NT2/D1 (cell line): Measurements from ENCODE around the gene ENPP6.

Source experiments
- DNase-seq: peaks from one replicate; pipeline ENCODE4 v3.0.0-alpha.2; 2011; ENCODE audit warnings: low read depth, low spot score
- H3K27me3 ChIP-seq: 2 replicates; pipeline ENCODE4 v1.6.0; 2011; ENCODE audit warnings: mild to moderate bottlenecking; ENCODE audit not compliant: insufficient read length, insufficient read depth
- H3K36me3 ChIP-seq: 2 replicates; pipeline ENCODE4 v1.6.1; 2011; ENCODE audit warnings: mild to moderate bottlenecking, low read length, mixed read lengths; ENCODE audit not compliant: insufficient read depth, insufficient read length
- H3K4me1 ChIP-seq: 2 replicates; pipeline ENCODE4 v1.5.1; 2011; ENCODE audit not compliant: insufficient read depth, insufficient read length
- H3K4me3 ChIP-seq: 2 replicates; pipeline ENCODE4 v1.5.1; 2011; ENCODE audit warnings: low read depth; ENCODE audit not compliant: insufficient read length
- H3K9ac ChIP-seq: 2 replicates; pipeline ENCODE4 v1.6.0; 2011; ENCODE audit warnings: low read depth; ENCODE audit not compliant: insufficient read length
- H3K9me3 ChIP-seq: 2 replicates; pipeline ENCODE4 v1.5.1; 2011; ENCODE audit warnings: mild to moderate bottlenecking, low read length; ENCODE audit not compliant: insufficient read depth
- SUZ12 ChIP-seq: IDR thresholded peaks from 2 replicates; pipeline ENCODE4 v1.6.1; 2011; ENCODE audit not compliant: insufficient read length, insufficient read depth; ENCODE audit errors: extremely low read depth
- YY1 ChIP-seq: IDR thresholded peaks from 2 replicates; pipeline ENCODE4 v1.6.1; 2011; ENCODE audit not compliant: insufficient read length, insufficient read depth
- ZNF274 ChIP-seq: IDR thresholded peaks from 2 replicates; pipeline ENCODE4 v1.6.1; 2011; ENCODE audit warnings: mild to moderate bottlenecking, low read depth, low read length

ENPP6 gene

DNA sequence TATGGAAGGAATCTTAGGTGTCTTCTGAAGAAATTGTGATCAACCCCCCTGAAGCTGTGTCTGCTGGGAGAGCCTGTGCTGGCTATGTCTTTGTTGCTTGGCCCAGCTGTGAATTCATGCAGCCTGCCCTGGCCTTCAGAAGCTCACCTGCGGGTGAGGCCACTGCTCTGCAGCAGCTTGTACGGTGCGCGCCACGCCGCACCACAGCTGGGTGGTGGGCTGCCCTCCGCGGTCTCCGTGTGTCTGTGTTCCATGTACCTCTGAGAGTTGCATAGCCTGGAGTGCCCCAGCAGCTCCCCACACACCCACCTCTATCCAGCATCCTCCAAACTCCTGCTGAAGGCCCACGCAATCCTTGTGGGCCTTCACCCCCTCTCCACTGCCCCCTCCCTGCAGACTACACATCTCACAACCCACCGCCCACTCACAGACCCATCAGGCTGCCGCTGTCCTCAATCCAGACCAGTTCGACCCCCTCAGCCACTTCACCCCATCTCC lies 65.6 kb downstream of the ENPP6 start:
- Histone ChIP-seq H3K4me1 (no peaks in the 10 kb centered on the region), H3K9me3 (no peaks in the 10 kb centered on the region), H3K36me3 (no peaks in the 10 kb centered on the region), H3K27me3 (no peaks in the 10 kb centered on the region), H3K9ac (no peak overlapping the region), H3K4me3 (no peak overlapping the region)
- TF ChIP-seq ZNF274 (no peak), SUZ12 (no peak), YY1 (no peak)
- no peak for DNase-seq

DNA sequence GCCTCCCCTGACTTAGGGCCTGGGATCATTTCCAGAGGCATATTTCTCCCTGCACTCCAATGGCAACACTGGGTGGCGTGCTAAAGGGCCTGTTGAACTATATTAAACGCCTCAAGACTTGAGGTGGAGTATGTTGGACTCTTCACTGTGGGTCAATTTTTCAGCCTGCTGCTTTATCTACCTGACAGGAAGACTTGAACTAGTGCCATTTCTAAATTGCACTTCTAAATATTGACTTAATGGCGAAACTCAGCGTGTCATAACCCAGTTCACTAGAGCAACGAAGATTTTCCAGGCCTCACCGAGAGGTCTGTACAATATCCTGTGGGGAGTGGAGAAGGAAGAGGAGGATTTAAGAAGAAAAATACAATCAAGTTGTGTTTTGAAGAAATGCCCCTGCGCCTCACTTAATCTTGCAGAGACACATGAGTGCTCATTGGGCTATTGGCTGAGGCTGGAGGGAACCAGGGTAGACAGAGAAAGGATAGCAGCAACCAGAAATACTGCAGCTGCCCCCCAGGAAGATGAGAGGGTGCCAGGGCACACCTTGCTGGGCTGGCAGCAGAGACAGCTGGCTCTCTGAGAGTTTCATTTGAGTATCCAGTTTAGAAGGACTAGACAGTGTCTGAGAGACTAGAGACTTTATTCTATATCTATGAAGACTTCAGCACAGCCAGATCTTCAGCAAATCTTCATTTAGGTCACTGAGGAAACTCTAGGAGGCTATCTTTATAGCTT lies 67.4 kb downstream of the ENPP6 start:
- H3K9ac ChIP-seq = no peak overlapping the region
- TF ChIP-seq YY1 = no peak
- TF ChIP-seq SUZ12 = no peak
- no peak overlapping the region for H3K4me3 ChIP-seq
- no peaks in the 10 kb centered on the region for H3K36me3 ChIP-seq
- H3K9me3 ChIP-seq = no peaks in the 10 kb centered on the region
- no peaks in the 10 kb centered on the region for H3K4me1 ChIP-seq
- no peak for DNase-seq
- H3K27me3 ChIP-seq = no peaks in the 10 kb centered on the region

DNA sequence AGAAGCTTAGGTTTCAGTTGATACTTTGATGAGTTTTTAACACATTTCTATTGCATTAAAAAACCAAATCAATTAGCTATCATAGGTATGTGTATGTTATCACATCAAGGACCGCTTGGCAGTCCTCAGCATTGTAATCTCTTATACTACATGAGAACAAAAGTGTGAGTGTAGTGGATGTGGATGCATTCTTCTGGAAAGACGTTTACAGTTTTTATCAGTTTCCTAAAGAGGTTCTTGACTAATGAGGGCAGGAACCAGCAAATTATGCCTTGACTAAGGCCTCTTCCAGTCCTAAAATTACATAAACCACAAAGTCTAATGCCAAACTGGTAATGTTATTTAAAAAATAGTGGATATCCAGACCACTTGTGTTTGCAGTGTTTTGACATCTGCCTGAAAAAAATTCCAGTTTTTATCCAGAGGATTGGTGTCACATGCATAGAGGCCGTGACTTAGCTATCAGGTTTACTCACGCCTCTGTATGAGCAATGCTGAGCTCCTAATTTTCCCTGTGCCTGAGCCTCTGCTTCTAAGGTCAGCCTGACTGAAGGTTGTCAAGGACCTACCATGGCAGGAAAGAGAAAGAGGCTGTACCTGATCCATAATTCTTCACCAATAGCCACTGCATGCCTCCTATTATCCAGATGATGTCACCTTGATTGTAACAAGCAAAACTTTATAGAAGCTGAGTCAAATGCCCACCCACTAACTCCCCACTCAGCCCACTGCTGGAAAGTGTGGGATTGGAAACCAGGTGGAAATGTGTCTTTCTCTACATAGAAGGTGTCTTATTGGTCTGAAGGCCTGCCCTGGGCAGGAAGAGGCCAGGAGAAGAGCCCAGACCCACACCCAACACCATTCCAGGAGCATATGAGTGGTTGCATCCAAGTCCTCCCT lies 68.7 kb downstream of the ENPP6 start:
- TF ChIP-seq YY1 = no peak
- no peak for TF ChIP-seq ZNF274
- DNase-seq = no peak
- no peak overlapping the region for H3K4me3 ChIP-seq
- no peaks in the 10 kb centered on the region for H3K36me3 ChIP-seq
- H3K27me3 ChIP-seq = no peaks in the 10 kb centered on the region
- H3K9me3 ChIP-seq = no peaks in the 10 kb centered on the region
- H3K9ac ChIP-seq = no peak overlapping the region
- H3K4me1 ChIP-seq = no peaks in the 10 kb centered on the region

DNA sequence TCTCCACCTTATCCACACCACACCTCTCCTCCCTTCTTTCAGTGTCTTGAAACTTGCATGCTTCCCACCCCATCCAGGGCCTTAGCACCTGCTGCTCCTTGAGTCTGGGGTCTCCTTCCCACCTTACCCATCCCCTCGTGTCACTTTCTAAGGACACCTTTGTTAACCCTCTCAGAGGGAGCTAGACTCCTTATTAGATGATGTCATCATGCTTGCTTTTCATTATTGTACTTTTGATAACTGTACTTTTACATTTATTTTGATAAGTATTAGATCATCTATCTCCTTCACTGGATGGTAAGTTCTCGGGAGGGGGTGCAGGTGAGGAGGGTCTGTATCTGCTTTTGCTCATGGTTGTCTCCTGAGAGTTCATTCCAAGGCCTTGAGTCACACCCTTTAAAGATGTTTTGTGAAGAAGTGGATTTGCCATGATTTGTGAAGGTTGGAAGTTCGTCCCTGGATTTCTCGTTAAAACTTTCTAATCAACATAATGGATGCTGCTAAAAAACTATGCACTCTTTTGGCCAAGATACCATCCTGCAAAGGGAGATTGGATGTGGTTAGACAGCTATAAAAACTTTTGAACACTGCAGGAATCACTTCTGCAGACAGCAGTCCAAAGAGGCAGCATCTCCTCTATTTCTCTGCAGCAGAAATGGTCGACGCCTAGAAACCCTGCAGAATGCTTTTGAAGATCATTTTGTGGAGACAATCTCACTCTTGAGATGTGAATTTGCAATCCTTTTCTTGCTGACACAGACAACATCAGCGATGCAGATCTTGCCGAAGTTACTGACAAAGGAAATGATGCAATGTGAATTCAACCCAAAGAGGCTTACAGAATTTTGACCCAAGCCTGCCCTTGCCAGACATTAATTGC lies 69.6 kb downstream of the ENPP6 start:
- no peaks in the 10 kb centered on the region for H3K9me3 ChIP-seq
- H3K4me3 ChIP-seq = no peak overlapping the region
- no peaks in the 10 kb centered on the region for H3K27me3 ChIP-seq
- no peak for DNase-seq
- TF ChIP-seq YY1 (no peak), ZNF274 (no peak)
- no peaks in the 10 kb centered on the region for H3K4me1 ChIP-seq
- no peaks in the 10 kb centered on the region for H3K36me3 ChIP-seq
- H3K9ac ChIP-seq = no peak overlapping the region

DNA sequence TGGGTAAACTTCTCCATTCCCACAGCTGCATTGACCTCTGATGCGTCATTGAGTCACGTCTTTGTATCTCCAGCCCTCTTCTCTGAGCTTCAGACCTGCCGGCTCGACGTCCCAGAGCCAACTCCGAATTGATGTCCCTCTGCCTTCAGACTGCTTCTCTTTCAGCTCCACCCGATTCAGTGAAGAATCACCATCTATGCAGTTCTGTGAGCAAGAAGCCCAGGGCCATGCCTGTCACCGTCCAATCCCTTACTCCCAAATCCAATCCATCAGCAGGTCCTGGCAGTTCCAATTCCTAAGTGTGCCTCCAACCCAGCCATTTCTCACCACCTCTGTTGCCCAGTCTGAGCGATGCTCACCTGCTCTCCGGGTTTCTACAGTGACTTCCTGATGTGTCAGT lies 70.7 kb downstream of the ENPP6 start:
- no peak for DNase-seq
- no peaks in the 10 kb centered on the region for H3K9me3 ChIP-seq
- H3K36me3 ChIP-seq = no peaks in the 10 kb centered on the region
- no peaks in the 10 kb centered on the region for H3K27me3 ChIP-seq
- TF ChIP-seq ZNF274 (no peak), YY1 (no peak), SUZ12 (no peak)
- no peak overlapping the region for H3K9ac ChIP-seq
- H3K4me3 ChIP-seq = no peak overlapping the region
- H3K4me1 ChIP-seq = no peaks in the 10 kb centered on the region

DNA sequence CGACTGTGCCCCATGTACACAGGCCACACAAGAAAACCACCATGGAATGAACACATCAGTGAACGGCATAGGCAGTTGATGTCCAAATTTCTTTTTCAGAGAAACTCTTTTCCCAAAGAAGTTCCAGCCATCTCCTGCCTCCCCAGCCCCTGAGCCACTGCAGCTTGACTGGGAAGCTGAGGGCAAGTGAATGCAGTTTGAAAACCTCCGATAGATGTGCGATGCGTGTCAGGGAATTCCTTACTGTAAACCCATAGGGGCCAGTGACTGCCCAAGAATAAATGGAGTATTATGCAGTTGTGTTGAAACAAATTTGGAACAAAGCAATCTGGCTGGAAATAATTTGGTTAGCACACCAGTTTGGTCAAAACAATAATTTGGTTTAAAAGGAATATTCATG lies 72.1 kb downstream of the ENPP6 start:
- no peaks in the 10 kb centered on the region for H3K36me3 ChIP-seq
- H3K9me3 ChIP-seq = no peaks in the 10 kb centered on the region
- H3K9ac ChIP-seq = no peak overlapping the region
- H3K4me1 ChIP-seq = no peaks in the 10 kb centered on the region
- no peak for TF ChIP-seq ZNF274
- no peak for TF ChIP-seq SUZ12
- no peak for TF ChIP-seq YY1
- no peak for DNase-seq
- no peak overlapping the region for H3K4me3 ChIP-seq
- H3K27me3 ChIP-seq = no peaks in the 10 kb centered on the region
